GM12878 (cell line): Measurements from ENCODE around the gene ERC1. TPM values are rescaled to one million over a fixed set of nuclear protein-coding genes. Genes with fewer than 3 reads are reported as not detected.

ENCODE experiments used
- ATAC-seq: fragments of 200-7000 bp; cut with Tn5 transposase; 3 replicates; pipeline ENCODE4 v1.9.1; 2020; ENCODE audit warnings: mild to moderate bottlenecking, moderate library complexity
- BruUV-seq: library from RNA; stranded (reverse); fragments of 400-500 nt; replicated peaks from 2 replicates; lab custom pipeline; 2021; lab: Mats Ljungman, UMichigan
- CTCF ChIA-PET: fragments of 300-600 bp; sonication (Branson Sonifier 250); formaldehyde crosslinking; extraction: SDS; loops from one replicate; lab custom pipeline; 2021; ENCODE audit warnings: inconsistent platforms; lab: Yijun Ruan, JAX
- POLR2A ChIA-PET: fragments of 350-600 bp; formaldehyde crosslinking; extraction: SDS; loops from one replicate; lab custom pipeline; 2021; ENCODE audit warnings: inconsistent platforms; lab: Charles Lee
- RAD21 ChIA-PET: fragments of 300-600 bp; sonication (Branson Sonifier 250); formaldehyde crosslinking; loops from one replicate; lab custom pipeline; 2023; ENCODE audit warnings: antibody characterized with exemption; ENCODE audit not compliant: unreplicated experiment; lab: Charles Lee
- SMC1A ChIA-PET: fragments of 300-600 bp; sonication (Branson Sonifier 250); formaldehyde crosslinking; loops from one replicate; lab custom pipeline; 2023; ENCODE audit not compliant: unreplicated experiment, uncharacterized antibody; lab: Charles Lee
- DNase-seq: peaks from one replicate; pipeline ENCODE4 v3.0.0-alpha.2; 2011; ENCODE audit warnings: low read depth, low spot score
- FAIRE-seq: peaks from 3 replicates; lab custom pipeline; 2011; peaks lifted over from hg19 to GRCh38; lab: Jason Lieb, UNC
- H2AFZ ChIP-seq: 2 replicates; pipeline ENCODE4 v1.6.0; 2011; ENCODE audit warnings: low read depth, low read length, control low read depth; ENCODE audit not compliant: control insufficient read depth
- H3K27ac ChIP-seq: 2 replicates; pipeline ENCODE4 v1.5.1; 2011; ENCODE audit warnings: control low read depth; ENCODE audit not compliant: control insufficient read depth, insufficient read depth
- H3K27me3 ChIP-seq, 2 experiments: replicated peaks in 1 of 2; 2 replicates each; pipeline versions ENCODE4 v1.6.0 to v1.6.1; 2011; ENCODE audit warnings: low read length in 1 of 2; ENCODE audit not compliant: control insufficient read depth in 2 of 2, insufficient read depth in 2 of 2
- H3K36me3 ChIP-seq, 2 experiments: 2 replicates each; pipeline ENCODE4 v1.5.1; 2011; ENCODE audit warnings: low read length in 1 of 2; ENCODE audit not compliant: control insufficient read depth in 2 of 2, insufficient read depth in 2 of 2
- H3K4me1 ChIP-seq: 2 replicates; pipeline ENCODE4 v1.6.1; 2011; ENCODE audit warnings: mild to moderate bottlenecking, low read length, moderate library complexity, mixed read lengths; ENCODE audit not compliant: control insufficient read depth, insufficient read depth
- H3K4me2 ChIP-seq: 2 replicates; pipeline ENCODE4 v1.6.0; 2011; ENCODE audit warnings: control low read depth; ENCODE audit not compliant: control insufficient read depth, insufficient read depth
- H3K4me3 ChIP-seq: fragments of 200-600 bp; sonication (generic); 2 replicates; pipeline ENCODE4 v1.5.1; 2016
- H3K79me2 ChIP-seq: 2 replicates; pipeline ENCODE4 v1.6.0; 2011; ENCODE audit warnings: low read length; ENCODE audit not compliant: control insufficient read depth, insufficient read depth
- H3K9ac ChIP-seq: 2 replicates; pipeline ENCODE4 v1.8.0; 2011; ENCODE audit warnings: low read length, control low read depth, mixed read lengths; ENCODE audit not compliant: control insufficient read depth, insufficient read depth
- H3K9me3 ChIP-seq: replicated peaks from 3 replicates; pipeline ENCODE4 v1.5.1; 2011; ENCODE audit warnings: mild to moderate bottlenecking, low read length; ENCODE audit not compliant: control insufficient read depth, insufficient read depth
- H4K20me1 ChIP-seq: 2 replicates; pipeline ENCODE4 v1.6.0; 2011; ENCODE audit not compliant: control insufficient read depth, insufficient read depth
- JUNB ChIP-seq: IDR thresholded peaks from 2 replicates; pipeline ENCODE4 v1.6.1; 2016; ENCODE audit warnings: antibody characterized with exemption, mild to moderate bottlenecking
- PBX3 ChIP-seq: IDR thresholded peaks from 2 replicates; pipeline ENCODE4 v1.6.1; 2011; ENCODE audit warnings: mild to moderate bottlenecking, low read depth, low read length, moderate library complexity; ENCODE audit not compliant: insufficient replicate concordance
- RUNX3 ChIP-seq: IDR thresholded peaks from 2 replicates; pipeline ENCODE4 v1.6.1; 2012; ENCODE audit warnings: low read length, inconsistent platforms
- WGBS: methylation state at CpG from one replicate; pipeline ENCODE4 v1.1.6; 2016; ENCODE audit warnings: low lambda C conversion rate; ENCODE audit not compliant: insufficient replicate concordance, insufficient coverage; ENCODE audit errors: missing lambda C conversion rate; 5-methylcytosine and 5-hydroxymethylcytosine counted together
- in situ Hi-C: fragments of 300-500 bp; cut with MboI; formaldehyde crosslinking; loops from 9 replicates; pipeline ENCODE4 v1.14.3; 2018; ENCODE audit warnings: mixed read lengths
- intact Hi-C: fragments of 100-400 bp; cut with micrococcal nuclease; formaldehyde crosslinking; loops from one replicate; pipeline ENCODE4 v1.14.2; 2022; ENCODE audit not compliant: unreplicated experiment
- polyA plus RNA-seq, 11 experiments: library from polyadenylated mRNA; depleted of rRNA in 4 of 11; unstranded in 6 of 11; stranded (reverse) in 5 of 11; fragments of >200 nt; fragmentation: Nextera tagmentation in 4 of 11; fragmentation: Illumina TruSeq in 1 of 11; extraction: Ambion mirVana in 4 of 11; extraction: Trizol in 1 of 11; gene quantifications; 1 replicate in 1 of 11; 2 replicates in 10 of 11; pipeline versions ENCODE4 v1.2.1 to v1.2.3, GENCODE V29; 2011 to 2016; ENCODE audit warnings: inconsistent platforms in 2 of 11, missing spikeins in 2 of 11, low read depth in 1 of 11
- total RNA-seq, 4 experiments: library from RNA; depleted of rRNA in 3 of 4; stranded (reverse); fragments of >200 nt in 3 of 4; fragmentation: Illumina TruSeq in 1 of 4; extraction: Trizol in 1 of 4; gene quantifications; 2 replicates each; pipeline versions ENCODE4 v1.2.1 to v1.2.3, GENCODE V29; 2013 to 2021

Gene ERC1
- total and polyA plus RNA-seq, 10 of the 15 experiments (the other 5 are each of a cell fraction or from before 2014, with no cell fraction given): 0.75 to 8.0 (median 5.0) TPM

DNA sequence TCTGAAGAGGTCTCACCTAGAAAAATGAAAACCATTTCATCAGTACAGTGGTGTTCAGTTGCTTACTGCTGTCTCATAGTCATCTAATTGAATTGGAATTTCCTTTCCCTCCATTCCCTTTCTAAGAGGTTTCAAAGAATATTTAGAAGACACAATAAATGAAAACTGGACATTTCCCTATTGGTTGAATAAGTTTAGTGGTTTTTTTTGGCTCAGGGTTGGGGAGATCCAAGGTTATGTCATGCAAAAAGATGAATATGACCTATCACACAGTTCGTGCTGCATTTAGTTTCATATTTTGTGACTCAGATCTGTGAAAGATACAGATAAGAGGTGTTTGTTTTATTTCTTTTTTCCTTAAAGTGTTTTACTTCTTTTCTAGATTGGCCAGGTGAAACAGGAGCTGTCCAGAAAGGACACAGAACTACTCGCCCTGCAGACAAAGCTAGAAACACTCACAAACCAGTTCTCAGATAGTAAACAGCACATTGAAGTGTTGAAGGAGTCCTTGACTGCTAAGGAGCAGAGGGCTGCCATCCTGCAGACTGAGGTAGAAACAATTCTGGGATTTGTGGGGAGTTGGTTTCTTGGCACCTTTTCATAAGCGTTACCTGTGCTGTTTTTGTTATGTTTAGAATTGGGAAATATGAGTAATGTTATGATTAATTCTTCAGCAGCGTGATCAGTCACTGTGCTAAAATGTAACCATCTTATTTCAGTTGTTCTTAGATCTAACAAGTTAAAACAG is 124.6 kb downstream of the ERC1 start:
- FAIRE-seq: no peak
- CTCF ChIA-PET: interaction anchor here (0.6 to 6.4 kb wide), 11 partner anchors 9 to 663 kb away, joined by 3 to 287 read pairs (median 7); no protein-coding TSS in a partner anchor
- RAD21 ChIA-PET: interaction anchor here (0.6 to 4.0 kb wide), 15 partner anchors 7 to 515 kb away, joined by 3 to 237 read pairs (median 4); no protein-coding TSS in a partner anchor
- intact Hi-C loops (loop anchor here (5.0 kb wide), 2 partner anchors 402 to 417 kb away; no protein-coding TSS in a partner anchor), in situ Hi-C loops (loop anchor here (5.0 kb wide), 1 partner anchor 472 kb away; no protein-coding TSS in a partner anchor)
- TF ChIP-seq PBX3: no peak
- peak; percentile 11; the same call in 1 of the 2 replicates for TF ChIP-seq JUNB
- TF ChIP-seq RUNX3: peak; percentile 19; the same call in 1 of the 2 replicates
- Histone ChIP-seq H3K9ac (no peak overlapping the region), H4K20me1 (no peaks in the 10 kb centered on the region), H3K4me2 (peak overlapping the region; percentile 36; the same call in 1 of the 2 replicates), H3K79me2 (no peaks in the 10 kb centered on the region), H3K27me3 (no peaks in the 10 kb centered on the region), H3K9me3 (no peaks in the 10 kb centered on the region), H3K27ac (no peak overlapping the region), H3K4me3 (no peak overlapping the region), H3K36me3 (no peaks in the 10 kb centered on the region), H3K4me1 (peaks cover 4% of the 10 kb centered on the region; the same call in 1 of the 2 replicates), H2AFZ (no peak overlapping the region; the same call in 1 of the 2 replicates)
- no peak for DNase-seq
- WGBS: 10% methylated on average over 4 of the region's 4 CpGs
- POLR2A ChIA-PET: no interaction called here
- no TSS peak for BruUV-seq
- peak; percentile 77 for ATAC-seq
- SMC1A ChIA-PET: interaction anchor here (0.7 to 5.8 kb wide), 17 partner anchors 9 to 501 kb away, joined by 3 to 276 read pairs (median 9); no protein-coding TSS in a partner anchor
